ENCODE results near the gene IKBKE. TPM values are rescaled to one million over a fixed set of nuclear protein-coding genes. Genes with fewer than 3 reads are reported as not detected.

The IKBKE gene
- total RNA-seq, 8 experiments from 2014 or later: 0.05 to 10.0 (median 3.3) TPM

DNA sequence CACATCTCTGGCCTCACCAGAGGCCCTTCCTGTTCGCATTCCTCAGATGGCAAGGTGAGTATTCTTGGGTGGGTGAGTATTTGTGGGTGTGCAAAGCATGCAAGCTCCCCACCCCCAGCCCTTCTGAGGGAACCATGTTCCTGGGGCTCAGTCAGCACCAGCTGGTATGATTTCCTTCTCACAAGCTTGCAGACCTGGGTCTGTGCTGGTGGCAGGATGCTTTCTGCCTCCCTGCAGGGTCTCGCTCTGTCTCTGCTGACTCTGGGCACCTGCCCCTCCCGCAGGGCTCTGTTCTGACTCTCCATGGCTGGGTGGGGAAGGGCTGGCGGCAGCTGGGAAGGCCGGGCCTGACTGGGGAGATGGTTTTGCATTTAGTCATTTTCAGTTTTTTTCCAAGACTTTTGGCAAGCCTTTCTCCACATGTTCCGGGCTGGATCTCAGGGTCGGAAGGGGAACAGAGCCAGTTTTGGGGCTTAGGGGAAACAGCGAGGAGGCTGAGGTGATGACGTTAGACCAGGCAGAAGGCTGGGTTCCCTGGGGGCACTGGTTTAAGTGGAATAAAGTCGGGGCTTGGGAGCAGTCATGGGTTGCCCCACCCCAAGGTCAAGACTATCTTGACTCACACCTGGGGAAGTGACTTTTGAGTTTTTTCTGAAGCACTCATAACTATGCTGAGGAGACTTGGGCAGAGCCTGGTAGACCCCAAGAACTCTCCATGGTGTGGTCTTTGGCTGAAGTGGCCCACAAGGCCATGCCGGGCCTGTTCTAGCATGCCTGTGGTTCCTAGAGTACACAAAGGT, 43.2 kb downstream of the IKBKE start:
- peak in 5 of 8 experiments; percentile 20 to 95 (median 82) for ATAC-seq (replicated peaks in 6 of 8)
- 0 to 100% (median 80%) methylated on average over 1 to 10 of the region's 11 CpGs; no CpG with 5 or more reads in 3 of the 10 experiments for WGBS, 10 experiments
- in situ Hi-C loops (cut with MboI; ENCODE audit: low pct_unique_long_range_greater_than_20kb in 2 of 9, low sequenced_read_pairs in 9 of 9, unreplicated experiment in 9 of 9): no loop called here

GRCh38 chr1:206514813-206515387, 44.6 kb downstream of the IKBKE start:
- Histone ChIP-seq H3K4me1 (replicated peaks in 1 of 2) (peaks cover 42 to 51% of the 10 kb centered on the region in 2 donors), H3K4me3 (no peak overlapping the region), H3K27ac (no peak overlapping the region)
- no peak for ATAC-seq (replicated peaks in 6 of 8)
- WGBS, 10 experiments: 62 to 88% (median 79%) methylated on average over 1 to 5 of the region's 5 CpGs; no CpG with 5 or more reads in 1 of the 10 experiments
- in situ Hi-C loops (cut with MboI; ENCODE audit: low pct_unique_long_range_greater_than_20kb in 2 of 9, low sequenced_read_pairs in 9 of 9, unreplicated experiment in 9 of 9): no loop called here

More for the DNA sequence above, 43.2 kb downstream of the IKBKE start:
- H3K27ac ChIP-seq: peak overlapping the region in 1 of 2 donors; percentile 26
- no peak overlapping the region for H3K4me3 ChIP-seq
- peaks cover 36 to 47% of the 10 kb centered on the region in 2 donors for H3K4me1 ChIP-seq (replicated peaks in 1 of 2)

- no peak overlapping the region for H3K27ac ChIP-seq
- 0 to 85% (median 51%) methylated on average over 1 to 5 of the region's 5 CpGs; no CpG with 5 or more reads in 4 of the 10 experiments for WGBS, 10 experiments
- no peak overlapping the region for H3K4me3 ChIP-seq
- no peak for ATAC-seq (replicated peaks in 6 of 8)
- in situ Hi-C loops (cut with MboI; ENCODE audit: low pct_unique_long_range_greater_than_20kb in 2 of 9, low sequenced_read_pairs in 9 of 9, unreplicated experiment in 9 of 9): no loop called here
- peaks cover 53 to 54% of the 10 kb centered on the region in 2 donors for H3K4me1 ChIP-seq (replicated peaks in 1 of 2)
Observed at GRCh38 chr1:206516728-206516990, 46.4 kb downstream of the IKBKE start.

GRCh38 chr1:206517784-206518183, 47.5 kb downstream of the IKBKE start:
- Histone ChIP-seq H3K27ac (no peak overlapping the region), H3K4me3 (no peak overlapping the region), H3K4me1 (replicated peaks in 1 of 2) (peaks cover 42 to 47% of the 10 kb centered on the region in 2 donors)
- 40 to 76% (median 56%) methylated on average over 1 to 8 of the region's 8 CpGs; no CpG with 5 or more reads in 4 of the 10 experiments for WGBS, 10 experiments
- ATAC-seq (replicated peaks in 6 of 8): peak in 5 of 8 experiments; percentile 25 to 83 (median 62)
- in situ Hi-C loops (cut with MboI; ENCODE audit: low pct_unique_long_range_greater_than_20kb in 2 of 9, low sequenced_read_pairs in 9 of 9, unreplicated experiment in 9 of 9): no loop called here

DNA sequence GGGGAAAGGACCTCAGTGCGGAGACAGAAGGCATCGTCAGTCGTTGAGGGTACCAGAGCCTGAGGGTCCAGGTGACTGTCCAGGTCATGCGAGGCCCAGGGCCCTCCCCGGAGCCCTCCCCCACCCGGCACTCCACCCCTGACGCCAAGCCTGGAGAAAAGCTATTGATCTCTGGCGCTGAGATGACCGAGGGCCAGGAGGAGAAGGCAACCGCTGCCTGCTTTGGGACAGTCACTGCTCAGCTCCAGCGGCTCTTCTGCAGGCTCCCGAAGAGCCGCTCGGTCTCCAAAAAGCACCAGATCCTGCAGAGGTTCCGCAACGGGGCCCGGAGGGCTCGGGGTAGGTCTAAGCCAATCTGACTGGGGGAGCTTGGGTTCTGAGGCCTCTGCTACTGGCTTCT, 47.9 kb downstream of the IKBKE start:
- WGBS, 10 experiments: 70 to 94% (median 87%) methylated on average over 2 to 6 of the region's 18 CpGs; no CpG with 5 or more reads in 6 of the 10 experiments
- Histone ChIP-seq H3K4me1 (replicated peaks in 1 of 2) (peaks cover 40 to 43% of the 10 kb centered on the region in 2 donors), H3K27ac (no peak overlapping the region), H3K4me3 (no peak overlapping the region)
- in situ Hi-C loops (cut with MboI; ENCODE audit: low pct_unique_long_range_greater_than_20kb in 2 of 9, low sequenced_read_pairs in 9 of 9, unreplicated experiment in 9 of 9): no loop called here
- peak in 3 of 8 experiments; percentile 26 to 37 (median 30) for ATAC-seq (replicated peaks in 6 of 8)

DNA sequence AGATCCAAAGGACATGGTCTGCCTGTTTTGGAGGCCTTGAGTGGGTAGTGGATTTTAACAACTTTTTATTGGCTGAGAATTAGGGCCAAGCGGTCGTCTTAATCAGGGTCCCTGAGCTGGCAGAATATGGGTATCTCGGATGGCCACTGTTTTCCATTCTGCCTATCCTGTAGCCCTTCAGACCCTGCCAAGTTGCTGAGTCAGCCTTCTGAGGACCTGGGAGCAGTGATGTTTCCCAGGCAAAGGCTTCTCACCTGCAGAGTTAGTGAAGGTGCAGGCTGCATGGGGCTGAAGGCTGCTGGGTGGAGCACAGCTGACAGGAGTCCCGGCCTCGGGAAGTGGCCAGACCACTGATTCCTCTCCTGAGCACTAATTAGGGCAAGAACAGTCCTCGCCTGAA, 48.5 kb downstream of the IKBKE start:
- ATAC-seq (replicated peaks in 6 of 8): no peak
- 40 to 100% (median 94%) methylated on average over 1 to 6 of the region's 6 CpGs; no CpG with 5 or more reads in 2 of the 10 experiments for WGBS, 10 experiments
- peaks cover 37 to 40% of the 10 kb centered on the region in 2 donors for H3K4me1 ChIP-seq (replicated peaks in 1 of 2)
- in situ Hi-C loops (cut with MboI; ENCODE audit: low pct_unique_long_range_greater_than_20kb in 2 of 9, low sequenced_read_pairs in 9 of 9, unreplicated experiment in 9 of 9): no loop called here
- H3K4me3 ChIP-seq: no peak overlapping the region
- no peak overlapping the region for H3K27ac ChIP-seq

DNA sequence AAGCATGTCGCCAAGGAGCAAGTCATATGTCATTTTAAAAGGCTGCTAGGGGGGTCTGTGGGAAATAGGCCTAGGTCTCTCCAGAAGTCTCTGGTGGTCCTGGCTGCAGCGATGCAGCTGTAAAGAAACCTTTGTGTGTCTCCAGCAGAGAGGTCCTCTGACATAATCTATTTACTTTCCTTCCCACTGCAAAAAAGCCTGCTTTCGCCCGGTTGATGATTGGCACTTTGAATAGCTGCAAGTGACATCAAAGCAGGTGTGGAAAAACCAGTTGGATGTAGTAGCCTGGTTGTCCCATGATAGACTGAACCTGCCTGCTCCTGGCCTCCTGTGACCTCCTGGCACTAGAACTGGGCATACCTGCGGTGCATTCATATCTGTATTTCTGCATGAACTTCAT, 50.9 kb downstream of the IKBKE start:
- peaks cover 34 to 40% of the 10 kb centered on the region in 2 donors for H3K4me1 ChIP-seq (replicated peaks in 1 of 2)
- H3K4me3 ChIP-seq: no peak overlapping the region
- H3K27ac ChIP-seq: no peak overlapping the region
- WGBS, 10 experiments: 40 to 81% (median 70%) methylated on average over 1 to 5 of the region's 5 CpGs; no CpG with 5 or more reads in 3 of the 10 experiments
- in situ Hi-C loops (cut with MboI; ENCODE audit: low pct_unique_long_range_greater_than_20kb in 2 of 9, low sequenced_read_pairs in 9 of 9, unreplicated experiment in 9 of 9): no loop called here
- ATAC-seq (replicated peaks in 6 of 8): peak in 1 of 8 experiments; percentile 70

DNA sequence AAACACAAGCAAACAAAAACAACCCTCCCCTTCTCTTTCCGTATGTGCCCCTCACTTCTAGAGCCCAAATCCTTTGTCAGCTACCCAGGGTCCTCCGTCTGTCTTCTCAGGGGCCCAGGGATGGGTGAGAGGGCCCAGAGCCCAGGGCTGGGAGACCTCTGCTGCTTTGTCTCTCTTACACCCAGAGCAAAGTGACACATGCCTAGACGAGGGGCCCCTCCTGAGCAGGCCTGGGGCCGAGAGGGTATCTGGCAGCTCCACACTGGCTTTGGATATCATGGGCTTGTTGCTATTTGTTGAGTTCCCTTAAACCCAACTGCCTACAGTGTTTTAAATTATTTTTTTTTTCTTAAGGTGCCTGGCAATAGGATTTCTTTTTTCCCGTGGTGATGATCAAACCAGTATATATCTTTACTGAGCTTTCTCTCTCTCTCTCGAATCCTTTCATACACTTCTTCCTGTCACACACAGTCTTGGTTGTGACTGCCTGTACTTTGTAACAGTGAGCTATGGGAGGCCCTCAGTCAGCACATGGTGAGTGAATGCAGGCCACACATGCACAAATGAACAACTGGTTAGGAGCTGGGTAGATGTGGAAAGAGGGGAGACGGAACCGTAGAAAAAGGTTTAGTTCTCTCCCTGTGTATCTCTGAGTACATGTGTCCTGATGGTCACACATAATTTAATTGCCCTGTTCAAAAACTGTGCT, 51.6 kb downstream of the IKBKE start:
- no peak overlapping the region for H3K4me3 ChIP-seq
- peak in 2 of 8 experiments; percentile 14 to 48 for ATAC-seq (replicated peaks in 6 of 8)
- WGBS, 10 experiments: 34 to 80% (median 67%) methylated on average over 2 to 8 of the region's 8 CpGs; no CpG with 5 or more reads in 4 of the 10 experiments
- in situ Hi-C loops (cut with MboI; ENCODE audit: low pct_unique_long_range_greater_than_20kb in 2 of 9, low sequenced_read_pairs in 9 of 9, unreplicated experiment in 9 of 9): no loop called here
- peaks cover 34 to 40% of the 10 kb centered on the region in 2 donors for H3K4me1 ChIP-seq (replicated peaks in 1 of 2)
- no peak overlapping the region for H3K27ac ChIP-seq

GRCh38 chr1:206524739-206525364, 54.6 kb downstream of the IKBKE start:
- WGBS, 10 experiments: 43 to 100% (median 83%) methylated on average over 1 to 2 of the region's 5 CpGs; no CpG with 5 or more reads in 2 of the 10 experiments
- Histone ChIP-seq H3K4me3 (no peak overlapping the region), H3K27ac (no peak overlapping the region), H3K4me1 (replicated peaks in 1 of 2) (peaks cover 16 to 17% of the 10 kb centered on the region in 2 donors)
- in situ Hi-C loops (cut with MboI; ENCODE audit: low pct_unique_long_range_greater_than_20kb in 2 of 9, low sequenced_read_pairs in 9 of 9, unreplicated experiment in 9 of 9): no loop called here
- ATAC-seq (replicated peaks in 6 of 8): peak in 3 of 8 experiments; percentile 22 to 92 (median 66)

GRCh38 chr1:206526064-206526911, 56.0 kb downstream of the IKBKE start:
- peaks cover 2 to 8% of the 10 kb centered on the region in 2 donors for H3K4me1 ChIP-seq (replicated peaks in 1 of 2)
- 20 to 93% (median 73%) methylated on average over 1 to 6 of the region's 6 CpGs; no CpG with 5 or more reads in 2 of the 10 experiments for WGBS, 10 experiments
- H3K4me3 ChIP-seq: no peak overlapping the region
- in situ Hi-C loops (cut with MboI; ENCODE audit: low pct_unique_long_range_greater_than_20kb in 2 of 9, low sequenced_read_pairs in 9 of 9, unreplicated experiment in 9 of 9): no loop called here
- no peak overlapping the region for H3K27ac ChIP-seq
- ATAC-seq (replicated peaks in 6 of 8): peak in 1 of 8 experiments; percentile 23

- in situ Hi-C loops (cut with MboI; ENCODE audit: low pct_unique_long_range_greater_than_20kb in 2 of 9, low sequenced_read_pairs in 9 of 9, unreplicated experiment in 9 of 9): no loop called here
- ATAC-seq (replicated peaks in 6 of 8): no peak
- Histone ChIP-seq H3K4me1 (replicated peaks in 1 of 2) (no peaks in the 10 kb centered on the region), H3K27ac (no peak overlapping the region), H3K4me3 (no peak overlapping the region)
- WGBS, 10 experiments: 61 to 100% (median 90%) methylated on average over 1 to 6 of the region's 7 CpGs; no CpG with 5 or more reads in 1 of the 10 experiments
Observed at GRCh38 chr1:206529425-206529824, 59.1 kb downstream of the IKBKE start.

DNA sequence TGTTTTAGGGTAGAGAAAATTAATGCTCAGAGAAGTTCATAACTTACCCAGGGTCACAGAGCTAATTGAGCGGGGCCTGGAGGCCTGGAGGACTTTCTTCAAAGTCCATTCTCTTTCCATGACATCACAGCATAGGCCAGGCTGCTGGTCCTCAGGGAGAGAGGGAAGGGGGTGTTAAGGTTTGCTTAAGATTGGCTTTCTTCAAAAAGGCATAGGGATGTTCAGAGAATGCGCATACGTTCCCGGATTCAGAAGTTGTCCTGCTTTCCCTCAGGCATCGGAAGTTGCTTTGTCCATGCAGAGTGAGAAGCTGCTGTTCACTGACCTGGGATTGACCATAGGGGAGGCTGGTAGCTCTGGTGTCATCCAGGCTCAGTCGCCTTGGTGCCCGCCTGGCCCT, 62.1 kb downstream of the IKBKE start:
- Histone ChIP-seq H3K4me1 (replicated peaks in 1 of 2) (no peaks in the 10 kb centered on the region), H3K27ac (no peak overlapping the region), H3K4me3 (no peak overlapping the region)
- WGBS, 10 experiments: 50 to 100% (median 74%) methylated on average over 1 to 7 of the region's 7 CpGs; no CpG with 5 or more reads in 2 of the 10 experiments
- in situ Hi-C loops (cut with MboI; ENCODE audit: low pct_unique_long_range_greater_than_20kb in 2 of 9, low sequenced_read_pairs in 9 of 9, unreplicated experiment in 9 of 9): no loop called here
- peak in 3 of 8 experiments; percentile 88 to 98 (median 88) for ATAC-seq (replicated peaks in 6 of 8)

Data from motor neuron (in vitro differentiated cells).